Activated T-cell treated with anti-CD3 and anti-CD28 coated beads, Interleukin-2, amount 50 U/mL, for 4 hours (primary cell): ENCODE measurements around the gene IMMP1L. TPM values are rescaled to one million over a fixed set of nuclear protein-coding genes. Genes with fewer than 3 reads are reported as not detected.
"Not testable (repeated sequence)": the region's sequence is repeated elsewhere in the genome, so short reads cannot be mapped to it uniquely, and the experiment has no call there.

Experiments
- ATAC-seq, 2 donors: fragments of 200-7000 bp; cut with Tn5 transposase; one replicate each; pipeline ENCODE4 v1.10.0; 2021
- DNase-seq: peaks from one replicate; pipeline ENCODE4 v3.0.0-alpha.2; 2020
- H3K27me3 Mint-ChIP-seq: one replicate; pipeline ENCODE4 v1.8.0; 2021; ENCODE audit warnings: low read depth, mixed read lengths
- H3K36me3 Mint-ChIP-seq: one replicate; pipeline ENCODE4 v1.8.0; 2022; ENCODE audit warnings: mixed read lengths; ENCODE audit not compliant: insufficient read depth
- H3K4me1 Mint-ChIP-seq: one replicate; pipeline ENCODE4 v1.8.0; 2021; ENCODE audit warnings: low read depth, mixed read lengths
- H3K4me3 Mint-ChIP-seq: one replicate; pipeline ENCODE4 v1.8.0; 2021; ENCODE audit warnings: mild to moderate bottlenecking, moderate library complexity, mixed read lengths
- H3K9me3 Mint-ChIP-seq: one replicate; pipeline ENCODE4 v1.8.0; 2021; ENCODE audit warnings: mixed read lengths
- total RNA-seq, 3 donors: library from RNA; stranded (reverse); gene quantifications; one replicate each; pipeline ENCODE4 v1.2.1, GENCODE V29; 2021

IMMP1L gene, protein sequence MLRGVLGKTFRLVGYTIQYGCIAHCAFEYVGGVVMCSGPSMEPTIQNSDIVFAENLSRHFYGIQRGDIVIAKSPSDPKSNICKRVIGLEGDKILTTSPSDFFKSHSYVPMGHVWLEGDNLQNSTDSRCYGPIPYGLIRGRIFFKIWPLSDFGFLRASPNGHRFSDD
- 10 to 100 TPM; 17.7 to 26.7 (median 22.2) TPM for total RNA-seq

DNA sequence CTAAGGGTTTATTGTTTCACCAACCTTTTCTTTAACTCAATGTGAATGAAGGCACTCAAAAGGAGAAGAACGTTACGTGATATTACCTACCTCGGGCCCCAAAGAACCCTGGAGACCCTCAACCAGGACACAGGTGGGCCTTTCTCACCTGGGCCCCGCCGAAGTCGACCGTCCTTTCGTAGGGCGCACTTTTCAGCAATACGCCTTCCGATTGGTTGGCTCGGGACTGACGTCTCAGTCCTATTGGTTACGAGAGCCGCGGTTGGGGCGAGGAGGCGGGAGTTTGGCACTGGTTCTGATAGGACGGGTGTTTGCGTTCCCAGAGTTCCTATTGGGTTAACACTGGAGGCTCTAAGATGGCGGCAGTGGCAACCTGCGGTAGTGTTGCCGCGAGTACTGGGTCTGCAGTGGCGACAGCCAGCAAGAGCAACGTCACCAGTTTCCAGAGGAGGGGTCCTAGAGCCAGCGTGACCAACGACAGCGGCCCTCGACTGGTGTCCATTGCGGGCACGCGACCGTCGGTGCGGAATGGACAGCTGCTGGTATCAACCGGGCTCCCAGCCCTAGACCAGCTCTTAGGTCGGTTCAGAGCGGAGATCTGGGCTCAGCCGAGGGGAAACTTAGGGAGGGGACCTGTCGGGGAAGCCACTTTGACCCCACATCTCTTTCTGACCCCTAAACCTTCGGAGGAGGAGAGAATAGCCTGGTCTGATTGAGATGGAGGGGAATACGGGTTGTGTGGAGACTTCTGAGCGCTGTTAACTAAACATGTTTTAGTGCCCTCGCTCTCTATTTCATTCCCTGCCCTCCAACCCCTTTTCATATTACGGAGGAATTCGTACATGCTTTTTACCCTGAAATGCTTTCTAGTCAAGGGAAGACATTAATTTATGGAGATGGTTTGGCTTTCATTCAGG is at the start of gene IMMP1L, which contains the start of gene ELP4:
IMMP1L (minus strand) TSS at position 194 of the 917 bp plus-strand sequence. CDS start 46,346 bp downstream, outside the sequence.
ELP4 (plus strand) TSS at position 339 of the 917 bp plus-strand sequence; CDS start at position 357, 18 bp downstream.
- H3K4me3 Mint-ChIP-seq: peak within 1 kb of the TSS; percentile 99
- DNase-seq (peak; percentile 93), ATAC-seq (peak; percentile 100)
- peaks cover 6% of the 10 kb centered on the region for H3K36me3 Mint-ChIP-seq
- peaks cover 41% of the 10 kb centered on the region for H3K4me1 Mint-ChIP-seq
- H3K9me3 Mint-ChIP-seq: no peaks in the 10 kb centered on the region
- H3K27me3 Mint-ChIP-seq: no peaks in the 10 kb centered on the region

DNA sequence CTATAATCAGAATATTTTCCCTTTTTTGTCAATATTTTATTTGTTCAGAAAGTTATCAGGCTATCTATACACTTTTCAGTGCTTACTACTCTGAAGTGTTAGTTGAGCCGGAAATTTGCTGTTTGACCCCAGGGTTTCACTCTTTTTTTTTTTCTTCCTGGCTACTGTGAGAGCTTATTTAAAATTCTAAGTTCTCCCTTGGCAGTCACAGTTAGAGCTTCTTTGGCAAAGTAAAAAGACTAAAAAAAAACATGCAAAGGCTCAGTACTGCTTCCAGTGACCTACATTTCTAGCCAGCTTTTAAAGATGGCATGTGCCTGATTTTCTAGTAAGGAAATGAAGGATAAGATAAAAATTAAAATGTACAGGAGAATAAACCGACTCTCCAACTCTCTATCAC is 48.6 kb upstream of the IMMP1L start:
- DNase-seq: no peak
- H3K4me1 Mint-ChIP-seq: no peaks in the 10 kb centered on the region

DNA sequence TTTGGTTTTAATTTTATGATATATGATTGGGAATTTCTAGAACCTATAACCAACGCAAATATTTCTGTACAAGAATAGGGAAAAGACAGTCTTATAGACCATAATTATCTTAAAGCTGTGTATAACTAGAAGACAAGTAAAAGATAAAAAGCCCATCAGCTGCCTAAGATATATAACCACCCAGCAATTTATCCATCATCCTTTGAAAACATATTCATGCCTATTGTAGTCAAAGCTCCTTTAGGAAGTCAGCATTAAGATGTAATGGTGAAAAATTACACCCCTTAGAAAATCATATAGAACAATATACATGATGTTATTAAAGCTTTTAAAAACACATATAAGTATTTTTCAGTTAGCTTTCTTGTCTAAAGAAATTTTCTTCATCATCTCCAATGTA is 46.5 kb upstream of the IMMP1L start:
- Mint-ChIP-seq H3K36me3 (peaks cover 12% of the 10 kb centered on the region), H3K4me3 (no peak overlapping the region)

More for the DNA sequence above, 48.6 kb upstream of the IMMP1L start:
- Mint-ChIP-seq H3K4me3 (no peak overlapping the region), H3K9me3 (no peaks in the 10 kb centered on the region), H3K27me3 (no peaks in the 10 kb centered on the region), H3K36me3 (peaks cover 8% of the 10 kb centered on the region)
- no peak for ATAC-seq

DNA sequence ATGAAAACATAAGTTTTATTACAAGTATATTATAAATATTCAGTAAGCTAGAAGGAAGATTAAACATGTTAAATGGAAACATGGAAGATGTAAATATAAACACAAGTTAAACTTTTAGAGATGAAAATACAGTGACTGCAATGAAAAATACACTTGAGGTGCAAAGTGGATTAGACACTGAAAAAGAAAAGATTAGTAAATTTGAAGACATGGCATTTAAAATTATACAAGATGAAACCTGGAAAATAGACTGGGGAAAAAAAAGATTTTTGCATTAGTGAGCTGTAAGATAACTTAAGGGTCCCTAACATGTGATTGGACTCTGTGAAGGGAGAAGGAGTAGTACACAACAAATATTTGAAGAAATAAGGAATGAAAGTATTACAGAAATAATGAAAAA is 33.4 kb upstream of the IMMP1L start:
- Mint-ChIP-seq H3K27me3 (no peaks in the 10 kb centered on the region), H3K4me3 (no peak overlapping the region), H3K9me3 (peaks cover 6% of the 10 kb centered on the region), H3K36me3 (peaks cover 27% of the 10 kb centered on the region), H3K4me1 (no peaks in the 10 kb centered on the region)
- no peak for DNase-seq
- no peak for ATAC-seq

More for the DNA sequence above, 46.5 kb upstream of the IMMP1L start:
- no peak for ATAC-seq
- DNase-seq: no peak
- Mint-ChIP-seq H3K27me3 (no peaks in the 10 kb centered on the region), H3K4me1 (no peaks in the 10 kb centered on the region), H3K9me3 (no peaks in the 10 kb centered on the region)

DNA sequence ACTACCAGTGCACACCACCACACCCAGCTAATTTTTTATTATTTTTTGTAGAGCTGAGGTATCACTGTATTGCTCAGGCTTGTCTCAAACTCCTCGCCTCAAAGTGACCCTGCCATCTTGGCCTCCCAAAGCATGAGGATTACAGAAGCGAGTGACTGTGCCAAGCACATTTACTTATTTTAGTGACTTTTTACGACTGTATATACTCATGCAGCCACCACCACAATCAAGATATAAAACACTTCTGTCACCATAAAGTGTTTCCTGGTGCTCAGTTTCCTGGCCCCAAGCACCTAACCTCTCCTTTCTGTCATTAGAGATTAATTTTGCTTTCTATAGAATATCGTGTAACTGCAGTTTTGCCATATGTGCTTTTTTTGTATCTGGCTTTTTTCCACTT is 26.1 kb upstream of the IMMP1L start:
- DNase-seq (no peak), ATAC-seq (no peak)
- Mint-ChIP-seq H3K27me3 (no peaks in the 10 kb centered on the region), H3K9me3 (no peaks in the 10 kb centered on the region), H3K4me3 (no peak overlapping the region), H3K36me3 (peaks cover 11% of the 10 kb centered on the region), H3K4me1 (no peaks in the 10 kb centered on the region)

DNA sequence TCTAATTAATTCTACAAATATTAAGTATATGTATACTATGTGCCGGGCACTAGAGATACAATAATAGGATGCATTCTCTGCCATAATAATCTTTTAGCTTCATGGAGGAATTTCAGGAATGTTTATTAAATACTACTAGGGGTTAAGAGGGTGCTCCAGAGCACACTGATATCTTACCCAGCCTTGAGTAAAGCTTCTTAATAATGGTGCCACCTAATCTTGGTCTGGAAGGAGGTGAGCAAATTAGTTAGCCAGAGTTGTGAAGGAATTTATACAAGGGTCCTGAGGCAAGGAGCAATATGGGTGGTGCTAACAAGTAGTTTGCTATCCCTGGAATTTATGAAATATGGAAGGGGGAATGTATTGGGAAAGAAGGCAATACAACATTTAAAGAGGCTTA is 21.9 kb upstream of the IMMP1L start:
- Mint-ChIP-seq H3K9me3 (no peaks in the 10 kb centered on the region), H3K4me3 (no peak overlapping the region), H3K27me3 (no peaks in the 10 kb centered on the region), H3K4me1 (no peaks in the 10 kb centered on the region), H3K36me3 (peaks cover 9% of the 10 kb centered on the region)
- ATAC-seq (no peak), DNase-seq (no peak)

DNA sequence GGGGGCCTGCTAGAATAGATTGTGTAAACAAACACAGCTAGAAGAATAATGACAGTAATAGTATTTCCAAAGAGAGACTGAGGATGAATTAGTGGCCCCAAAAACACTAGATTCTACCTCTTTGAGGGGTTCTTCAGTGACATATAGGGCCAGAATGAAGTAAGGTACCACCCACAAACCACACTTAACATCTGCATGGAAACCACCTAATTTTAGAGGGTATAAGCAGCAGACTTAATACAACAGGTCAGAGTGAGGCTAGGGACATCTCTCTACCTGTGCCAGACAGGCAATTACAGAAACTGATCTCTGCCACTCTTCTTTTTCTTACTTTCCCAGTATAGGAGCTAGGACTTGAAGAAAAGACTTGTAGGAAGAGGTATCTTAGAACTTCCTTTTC is 20.3 kb upstream of the IMMP1L start:
- ATAC-seq: no peak
- no peak for DNase-seq
- Mint-ChIP-seq H3K36me3 (peaks cover 11% of the 10 kb centered on the region), H3K27me3 (no peaks in the 10 kb centered on the region), H3K9me3 (no peaks in the 10 kb centered on the region), H3K4me1 (no peaks in the 10 kb centered on the region), H3K4me3 (no peak overlapping the region)

DNA sequence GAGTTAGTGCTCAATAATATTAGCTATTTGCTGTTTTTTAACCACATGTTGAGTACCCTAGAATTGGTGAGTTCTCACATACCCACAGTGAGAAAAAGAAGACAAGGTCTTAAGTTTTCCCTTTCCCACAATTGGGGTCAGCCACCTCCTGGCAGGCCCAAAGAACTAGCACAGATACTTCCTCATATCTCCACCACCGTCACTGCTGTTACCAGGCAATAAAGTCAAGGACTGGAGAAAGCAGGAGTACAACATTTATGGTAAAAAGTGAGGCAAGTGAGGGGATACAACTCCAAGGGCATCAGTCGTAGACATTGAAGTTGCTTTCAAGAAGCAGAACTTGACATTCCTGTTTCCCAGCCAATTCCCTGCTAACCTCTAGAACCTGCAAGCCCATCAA is 19.8 kb upstream of the IMMP1L start:
- DNase-seq (no peak), ATAC-seq (no peak)
- Mint-ChIP-seq H3K4me1 (no peaks in the 10 kb centered on the region), H3K4me3 (no peak overlapping the region), H3K9me3 (no peaks in the 10 kb centered on the region), H3K36me3 (peaks cover 12% of the 10 kb centered on the region), H3K27me3 (no peaks in the 10 kb centered on the region)

DNA sequence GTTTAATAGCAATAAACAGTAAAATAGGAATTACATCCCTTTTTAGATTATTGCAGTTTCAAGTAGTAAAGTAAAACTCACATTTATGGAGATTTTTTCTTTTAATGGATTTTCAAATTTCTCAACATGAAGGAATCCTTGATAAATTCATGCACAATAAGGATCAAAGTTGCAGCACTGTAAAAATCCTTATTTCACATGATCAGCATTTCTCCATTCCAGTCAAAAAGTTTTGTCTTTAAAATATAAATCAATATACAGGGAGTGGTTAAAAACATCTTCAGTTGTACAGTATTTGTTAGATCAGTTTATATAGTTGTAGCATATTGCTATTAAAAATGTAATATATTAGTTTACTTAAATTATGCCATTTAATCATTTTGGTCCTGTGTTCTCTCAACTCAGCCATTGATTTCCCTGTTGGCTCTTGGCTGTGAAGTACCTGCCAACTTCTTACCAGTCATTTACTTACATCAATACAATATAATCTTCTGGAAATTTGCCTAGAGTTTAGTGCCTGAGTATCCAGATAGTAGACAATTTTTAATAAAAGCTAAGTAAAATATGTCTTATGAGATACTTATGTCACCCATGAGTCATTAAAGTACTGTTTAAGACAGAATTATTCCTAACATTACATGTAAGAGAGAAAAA is 12.2 kb upstream of the IMMP1L start:
- Mint-ChIP-seq H3K9me3 (no peaks in the 10 kb centered on the region), H3K36me3 (peaks cover 4% of the 10 kb centered on the region), H3K27me3 (no peaks in the 10 kb centered on the region), H3K4me3 (no peak overlapping the region), H3K4me1 (no peaks in the 10 kb centered on the region)
- ATAC-seq (no peak), DNase-seq (no peak)

DNA sequence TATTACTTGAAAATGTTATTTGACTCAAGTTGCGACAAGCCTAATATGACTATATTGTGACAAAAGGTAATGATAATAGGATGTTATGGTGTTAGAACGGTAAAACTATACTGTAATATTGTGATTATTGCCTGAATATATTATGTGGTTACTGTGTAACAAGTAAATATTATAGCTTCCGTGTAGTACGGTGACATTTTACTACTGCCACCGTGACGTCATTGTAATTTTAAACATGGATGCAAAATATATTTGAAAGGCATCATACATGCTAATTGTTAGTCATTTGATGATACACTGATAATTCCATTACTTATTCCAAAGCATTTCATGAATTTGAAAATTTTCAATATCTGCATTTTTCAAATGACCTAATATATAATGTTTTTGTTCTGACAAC is 2.7 kb upstream of the IMMP1L start:
- Mint-ChIP-seq H3K27me3 (no peaks in the 10 kb centered on the region), H3K36me3 (no peaks in the 10 kb centered on the region), H3K9me3 (no peaks in the 10 kb centered on the region), H3K4me1 (peaks cover 31% of the 10 kb centered on the region), H3K4me3 (no peak overlapping the region)
- DNase-seq (no peak), ATAC-seq (no peak)

DNA sequence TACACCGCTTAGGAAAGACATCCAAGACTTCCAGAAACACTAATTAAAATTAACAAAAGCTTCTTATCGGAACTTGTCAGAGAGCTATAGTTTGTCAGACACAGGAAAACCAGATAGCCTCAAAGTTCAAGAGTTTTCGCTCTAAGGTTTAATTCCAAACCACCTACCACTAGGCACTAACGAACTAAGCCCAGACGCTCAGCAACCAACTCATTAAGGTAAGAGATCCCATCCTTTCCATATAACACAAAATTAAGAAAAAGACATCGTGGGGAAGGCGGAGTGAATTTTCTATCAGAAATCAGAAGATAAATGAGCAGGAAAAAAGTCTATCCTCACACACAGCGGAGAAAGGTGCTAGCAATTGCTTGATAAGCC is 382 bp downstream of the IMMP1L start:
- Mint-ChIP-seq H3K4me1 (peaks cover 41% of the 10 kb centered on the region), H3K9me3 (no peaks in the 10 kb centered on the region)

DNA sequence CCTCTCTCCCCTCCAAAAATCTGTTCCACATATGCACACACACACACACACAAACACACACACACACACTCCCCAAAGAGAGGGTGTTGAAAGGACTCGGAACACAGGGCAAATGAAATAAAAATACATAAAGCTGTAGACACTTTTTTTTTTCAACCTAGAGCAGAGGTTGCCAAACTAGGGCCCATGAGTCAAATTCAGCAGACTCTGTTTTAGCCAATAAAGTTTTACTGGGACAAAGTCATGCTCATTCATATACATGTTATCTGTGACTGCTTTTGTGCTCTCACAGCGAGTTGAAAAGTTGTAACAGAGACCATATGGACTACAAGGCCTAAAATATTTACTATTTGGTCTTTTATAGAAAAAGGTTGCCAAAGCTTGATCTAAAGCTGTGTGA is 8.9 kb downstream of the IMMP1L start:
- H3K36me3 Mint-ChIP-seq: peaks cover 30% of the 10 kb centered on the region

More for the DNA sequence above, 382 bp downstream of the IMMP1L start:
- Mint-ChIP-seq H3K27me3 (no peaks in the 10 kb centered on the region), H3K4me3 (peak overlapping the region; percentile 99), H3K36me3 (peaks cover 9% of the 10 kb centered on the region)
- DNase-seq (no peak), ATAC-seq (peak; percentile 7 to 13)

DNA sequence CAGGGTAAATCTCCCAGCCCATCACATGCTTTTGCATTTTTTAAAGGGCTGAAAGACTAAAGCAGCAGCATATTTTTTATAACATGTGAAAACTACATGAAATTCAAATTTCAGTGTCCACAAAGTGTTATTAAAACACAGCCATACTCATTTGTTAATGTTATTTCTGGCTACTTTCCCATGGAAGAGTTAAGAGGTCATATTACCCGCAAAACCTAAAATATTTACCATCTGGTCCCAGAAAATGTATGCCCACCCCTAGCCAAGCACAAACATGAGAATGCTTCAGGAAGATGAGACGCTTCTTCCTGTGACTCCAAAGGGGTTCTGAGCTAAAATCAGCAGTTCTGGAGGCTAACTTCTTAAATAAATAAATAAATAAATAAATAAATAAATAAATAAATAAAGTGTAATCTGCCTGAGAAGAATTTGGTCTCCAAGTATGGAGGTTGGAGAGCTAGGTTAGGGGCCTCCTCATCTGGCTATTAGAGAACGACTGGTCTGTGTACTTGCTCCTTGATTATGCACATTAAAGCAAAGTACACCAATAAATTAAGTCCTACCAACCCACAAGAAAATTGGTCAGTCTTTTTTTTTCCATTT is 9.7 kb downstream of the IMMP1L start:
- DNase-seq (no peak), ATAC-seq (no peak)
- H3K27me3 Mint-ChIP-seq: no peaks in the 10 kb centered on the region
- no peak overlapping the region for H3K4me3 Mint-ChIP-seq
- peaks cover 29% of the 10 kb centered on the region for H3K36me3 Mint-ChIP-seq
- H3K4me1 Mint-ChIP-seq: peaks cover 14% of the 10 kb centered on the region
- peaks cover 4% of the 10 kb centered on the region for H3K9me3 Mint-ChIP-seq

More for the DNA sequence above, 8.9 kb downstream of the IMMP1L start:
- no peak overlapping the region for H3K4me3 Mint-ChIP-seq
- no peak for DNase-seq
- no peaks in the 10 kb centered on the region for H3K27me3 Mint-ChIP-seq
- peaks cover 21% of the 10 kb centered on the region for H3K4me1 Mint-ChIP-seq
- no peak for ATAC-seq
- H3K9me3 Mint-ChIP-seq: no peaks in the 10 kb centered on the region

DNA sequence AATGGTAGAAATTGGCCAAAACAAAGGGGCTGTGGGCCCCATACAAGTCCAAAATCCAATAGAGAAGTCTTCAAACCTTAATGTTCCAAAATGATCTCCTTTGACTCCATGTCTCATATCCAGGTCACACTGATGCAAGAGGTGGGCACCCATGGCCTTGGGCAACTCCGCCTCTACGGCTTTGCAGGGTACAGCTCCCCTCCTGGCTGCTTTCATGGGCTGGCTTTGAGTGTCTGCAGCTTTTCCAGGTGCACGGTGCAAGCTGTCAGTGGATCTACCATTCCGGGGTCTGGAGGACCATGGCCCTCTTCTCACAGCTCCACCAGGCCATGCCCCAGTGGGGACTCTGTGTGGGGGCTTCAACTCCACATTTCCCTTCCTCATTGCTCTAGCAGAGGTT is 15.7 kb downstream of the IMMP1L start:
- not testable (repeated sequence) for ATAC-seq, H3K27me3 Mint-ChIP-seq, H3K9me3 Mint-ChIP-seq, H3K4me3 Mint-ChIP-seq, DNase-seq
- H3K4me1 Mint-ChIP-seq: peaks cover 29% of the 10 kb centered on the region
- H3K36me3 Mint-ChIP-seq: peaks cover 41% of the 10 kb centered on the region
